HG03064 (cell line): ENCODE results near the gene TOB1.
"Not testable (repeated sequence)": the region's sequence is repeated elsewhere in the genome, so short reads cannot be mapped to it uniquely, and the experiment has no call there.

ENCODE experiments used
- ATAC-seq: cut with Tn5 transposase; IDR thresholded peaks from one replicate; pipeline ENCODE4 v1.9.1; 2021; ENCODE audit warnings: low read depth; ENCODE audit not compliant: unreplicated experiment

The TOB1 gene

DNA sequence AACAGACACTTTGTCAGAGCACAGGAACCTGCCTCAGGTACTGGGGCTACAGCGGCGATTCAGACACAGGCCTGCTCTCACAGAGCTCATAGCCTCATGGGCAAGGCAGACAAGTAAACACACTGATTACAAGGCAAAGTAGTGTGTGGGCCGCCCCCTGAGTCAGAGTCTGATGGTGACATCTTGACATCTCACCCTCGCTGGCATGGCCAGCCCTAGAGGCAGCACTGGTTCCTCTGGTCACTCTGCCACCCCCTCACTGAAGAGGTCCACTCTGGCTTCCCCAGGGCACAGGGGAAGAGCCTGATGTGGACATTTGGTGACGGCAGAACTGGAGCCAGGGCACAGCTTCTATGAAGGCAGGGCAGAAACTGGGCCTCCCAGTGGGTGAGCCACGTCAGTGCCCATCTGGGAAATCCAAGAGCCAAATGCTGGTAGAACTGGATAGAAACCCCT is 32.9 kb upstream of the TOB1 start:
- ATAC-seq, result no peak

DNA sequence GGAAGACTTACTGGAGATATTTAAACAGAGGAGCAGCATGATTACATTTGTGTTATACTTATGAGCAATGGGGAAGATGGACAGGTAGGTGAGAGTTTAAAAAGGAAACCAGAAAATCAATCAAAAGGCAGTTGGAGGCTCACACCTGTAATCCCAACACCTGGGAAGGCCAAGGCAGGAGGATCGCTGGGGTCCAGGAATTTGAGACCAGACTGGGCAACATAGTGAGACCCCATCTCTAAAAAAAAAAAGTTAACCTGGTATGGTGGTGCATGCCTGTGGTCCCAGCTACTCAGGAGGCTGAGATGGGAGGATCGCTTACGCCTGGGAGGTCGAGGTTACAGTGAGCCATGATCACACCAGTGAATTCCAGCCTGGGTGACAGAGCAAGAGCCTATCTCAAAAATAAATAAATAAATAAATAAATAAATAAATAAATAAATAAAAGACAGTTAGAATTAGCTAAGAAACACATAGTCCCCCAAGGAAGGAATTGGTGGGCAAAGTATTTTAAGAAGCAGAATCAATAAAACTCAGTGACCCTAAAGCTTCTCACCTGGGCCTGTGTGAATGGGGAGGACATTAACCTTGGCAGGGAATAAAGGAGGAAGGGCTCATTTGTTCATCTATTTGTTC is 32.3 kb upstream of the TOB1 start:
- no peak for ATAC-seq

DNA sequence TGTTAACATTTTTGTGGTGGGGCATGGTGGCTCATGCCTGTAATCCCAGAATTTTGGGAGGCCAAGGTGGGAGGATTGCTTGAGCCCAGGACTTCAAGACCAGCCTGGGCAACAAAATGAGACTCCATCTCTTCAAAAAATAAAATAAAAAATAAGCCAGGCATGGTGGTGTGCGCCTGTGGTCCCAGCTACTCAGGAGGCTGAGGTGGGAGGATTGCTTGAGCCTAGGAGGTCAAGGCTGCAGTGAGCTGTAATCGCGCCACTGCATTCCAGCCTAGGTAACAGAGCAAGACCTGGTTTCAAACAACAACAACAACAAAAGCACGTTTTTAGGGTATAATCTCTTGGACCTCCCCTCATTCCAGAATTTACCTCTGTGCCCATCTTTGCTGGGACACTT is 28.4 kb upstream of the TOB1 start:
- not testable (repeated sequence) for ATAC-seq

DNA sequence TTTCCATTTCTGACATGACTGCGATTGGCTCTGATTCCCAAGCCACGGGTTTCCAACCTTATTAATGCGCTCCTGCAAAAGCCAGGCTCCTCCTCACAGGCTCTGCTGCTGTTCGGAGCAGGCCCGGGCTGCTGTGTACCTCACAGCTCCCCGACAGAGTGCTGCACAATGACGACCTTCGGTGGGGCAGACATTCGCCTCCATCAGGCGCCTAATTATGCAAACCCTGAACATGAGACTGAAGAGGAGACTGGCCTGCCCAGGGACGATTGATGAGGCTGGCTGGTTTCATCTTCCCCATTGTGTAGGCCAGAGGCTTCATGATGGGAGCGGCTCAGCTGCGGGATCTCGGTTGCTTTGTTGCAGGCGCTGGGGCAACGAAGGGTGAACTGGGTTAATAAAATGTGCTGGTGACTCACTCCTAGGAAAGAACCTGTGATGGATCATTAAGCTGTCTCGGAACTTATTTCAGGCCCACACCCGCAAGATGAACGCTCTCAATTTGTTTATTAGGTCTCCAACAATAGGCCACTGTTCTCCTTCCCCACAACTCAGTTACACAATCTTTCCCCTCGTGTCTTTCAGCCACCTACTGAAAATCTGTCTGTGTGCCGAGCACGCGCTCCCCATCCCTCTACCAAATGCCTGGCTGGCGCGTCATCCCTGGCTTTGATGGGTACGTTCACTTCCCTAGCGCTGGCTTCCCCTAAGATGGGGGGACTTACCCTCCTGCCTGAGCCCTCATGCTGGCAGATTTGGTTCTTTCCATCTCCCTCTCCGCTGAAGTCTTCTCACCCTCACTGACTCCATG is 27.2 kb upstream of the TOB1 start:
- no peak for ATAC-seq

DNA sequence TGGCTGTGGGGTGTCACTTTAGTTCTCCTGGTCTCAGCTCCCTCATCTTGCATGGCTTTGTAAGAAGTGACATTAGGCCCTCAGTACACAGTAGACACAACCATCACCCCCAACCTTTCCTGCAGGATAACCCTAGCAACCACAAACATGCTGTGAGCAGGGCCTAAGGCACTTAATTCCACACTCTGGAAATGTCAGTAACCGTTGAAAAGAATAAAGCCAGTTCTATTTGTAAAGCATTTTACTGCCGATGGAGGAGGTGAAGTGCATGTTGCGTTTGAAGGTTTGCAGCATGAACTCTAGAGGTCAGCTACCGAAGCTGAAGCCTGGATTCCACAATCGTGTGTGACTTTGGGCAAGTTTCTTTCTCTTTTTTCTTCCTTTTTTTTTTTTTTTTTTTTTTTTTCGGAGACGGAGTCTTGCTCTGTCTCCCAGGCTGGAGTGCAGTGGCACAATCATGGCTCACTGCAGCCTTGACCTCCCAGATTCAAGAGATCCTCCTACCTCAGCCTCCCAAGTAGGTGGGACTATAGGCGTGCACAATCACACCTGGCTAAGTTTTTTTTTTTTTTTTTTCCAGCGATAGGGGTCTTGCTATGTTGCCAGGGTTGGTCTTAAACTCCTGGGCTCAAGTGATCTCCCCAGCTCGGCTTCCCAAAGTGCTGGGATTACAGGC is 26.1 kb upstream of the TOB1 start:
- no peak for ATAC-seq

DNA sequence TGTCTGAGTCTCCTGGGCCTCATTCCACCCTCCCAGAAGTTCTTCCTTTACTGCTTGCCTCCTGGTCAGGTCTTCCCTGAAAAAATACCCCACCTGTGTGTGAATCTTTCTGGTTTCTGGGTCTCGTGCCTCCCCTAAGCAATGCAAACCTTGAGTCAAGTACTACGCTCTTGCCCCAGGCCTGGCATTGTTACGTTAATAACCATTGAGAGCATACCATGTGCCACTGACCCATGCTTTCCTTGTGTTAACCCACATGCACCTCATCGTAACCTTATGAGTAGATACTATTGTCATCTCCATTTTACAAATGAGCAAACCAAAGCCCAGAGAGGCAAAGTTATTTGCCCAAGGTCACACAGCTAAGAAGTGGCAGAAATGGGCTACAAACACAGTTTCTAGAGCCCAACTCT is 25.4 kb upstream of the TOB1 start:
- ATAC-seq, result no peak

DNA sequence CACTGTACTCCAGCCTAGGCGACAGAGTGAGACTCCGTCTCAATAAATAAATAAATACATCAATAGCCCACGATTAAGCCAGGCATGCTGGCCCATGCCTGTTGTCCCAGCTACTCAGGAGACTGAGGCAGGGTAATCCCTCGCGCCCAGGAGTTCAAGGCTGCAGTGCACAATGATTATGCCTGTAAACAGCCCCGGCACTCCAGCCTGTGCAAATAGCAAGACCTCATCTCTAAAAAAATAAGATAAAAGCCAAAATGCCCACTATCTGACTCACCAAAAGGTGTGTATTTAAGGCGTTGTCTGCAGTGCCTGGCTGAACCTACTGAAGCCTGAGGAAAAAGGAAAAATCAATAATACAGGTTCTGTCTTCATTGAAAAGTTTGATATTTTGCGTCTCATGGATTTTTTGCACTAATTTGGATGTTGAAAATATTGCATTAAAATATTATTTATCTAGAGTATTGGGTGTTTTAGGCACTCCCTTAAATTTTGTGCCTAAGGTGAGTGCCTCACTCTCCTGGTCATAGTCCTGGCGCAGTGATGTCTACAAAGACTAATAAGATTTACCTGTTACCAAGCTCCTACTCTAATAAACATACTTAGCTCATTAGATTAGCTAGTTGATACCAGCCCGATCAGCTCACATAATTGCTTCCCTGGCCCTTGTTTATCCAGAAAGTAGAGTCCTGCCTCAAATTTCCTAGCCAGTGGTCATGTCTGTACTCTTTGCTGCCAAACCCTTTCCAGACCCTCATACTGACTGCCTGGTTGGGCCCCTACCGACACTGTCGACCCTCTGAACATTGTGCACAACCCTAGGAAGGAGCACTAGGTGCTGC is 24.7 kb upstream of the TOB1 start:
- no peak for ATAC-seq

DNA sequence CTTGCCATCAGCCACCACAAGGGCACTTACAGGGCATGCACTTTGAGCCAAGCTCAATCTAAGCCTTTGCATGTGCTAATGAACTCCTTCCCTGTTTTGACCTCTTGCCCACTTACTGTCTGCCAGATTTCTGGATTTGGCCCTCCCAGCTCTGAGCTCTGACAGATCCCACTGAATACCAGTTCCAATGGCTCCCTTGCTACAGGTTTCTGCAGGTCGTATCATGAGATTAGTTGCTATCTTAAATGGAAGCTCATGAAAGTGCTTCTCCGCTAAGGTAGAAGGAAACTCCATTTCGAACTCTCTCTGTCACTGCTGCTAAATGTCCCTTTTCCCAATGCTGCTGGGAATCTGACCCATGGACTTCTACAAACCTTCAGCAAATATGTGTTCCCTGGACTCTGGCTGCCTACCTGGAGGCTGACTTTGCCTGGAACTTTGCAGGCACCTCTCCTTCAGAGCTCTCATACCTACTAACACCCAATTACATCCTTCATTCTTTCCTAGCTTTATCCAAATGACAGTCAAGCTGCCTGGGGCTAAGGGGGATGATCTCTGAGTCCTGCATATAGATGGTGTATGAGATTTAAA is 23.5 kb upstream of the TOB1 start:
- no peak for ATAC-seq

DNA sequence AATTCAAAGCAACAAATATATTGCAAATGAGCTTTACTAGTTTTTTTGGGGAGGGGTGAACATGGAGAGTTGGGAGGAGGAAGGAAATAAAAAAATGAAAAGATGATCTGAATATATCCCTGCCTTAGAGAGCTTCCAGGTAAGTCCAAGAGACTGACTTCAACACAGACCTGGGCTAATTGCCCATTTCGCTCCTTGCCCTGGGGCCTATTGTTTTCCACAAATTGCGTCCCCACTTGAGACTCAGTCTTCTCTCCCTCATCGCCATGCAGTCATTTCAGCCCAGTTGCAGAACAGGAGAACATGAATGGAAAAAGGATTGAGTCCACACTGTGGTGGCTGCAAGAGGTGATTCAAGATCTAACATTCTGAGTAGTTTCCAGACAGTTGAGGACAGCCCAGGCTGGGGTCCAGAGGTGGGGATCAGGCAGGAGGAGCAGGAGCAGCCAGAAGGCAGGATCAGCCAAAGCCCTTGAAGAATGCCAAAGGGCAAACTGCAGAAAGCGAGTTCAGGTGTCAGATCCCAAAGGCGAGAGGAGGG is 21.6 kb upstream of the TOB1 start:
- ATAC-seq, result no peak

DNA sequence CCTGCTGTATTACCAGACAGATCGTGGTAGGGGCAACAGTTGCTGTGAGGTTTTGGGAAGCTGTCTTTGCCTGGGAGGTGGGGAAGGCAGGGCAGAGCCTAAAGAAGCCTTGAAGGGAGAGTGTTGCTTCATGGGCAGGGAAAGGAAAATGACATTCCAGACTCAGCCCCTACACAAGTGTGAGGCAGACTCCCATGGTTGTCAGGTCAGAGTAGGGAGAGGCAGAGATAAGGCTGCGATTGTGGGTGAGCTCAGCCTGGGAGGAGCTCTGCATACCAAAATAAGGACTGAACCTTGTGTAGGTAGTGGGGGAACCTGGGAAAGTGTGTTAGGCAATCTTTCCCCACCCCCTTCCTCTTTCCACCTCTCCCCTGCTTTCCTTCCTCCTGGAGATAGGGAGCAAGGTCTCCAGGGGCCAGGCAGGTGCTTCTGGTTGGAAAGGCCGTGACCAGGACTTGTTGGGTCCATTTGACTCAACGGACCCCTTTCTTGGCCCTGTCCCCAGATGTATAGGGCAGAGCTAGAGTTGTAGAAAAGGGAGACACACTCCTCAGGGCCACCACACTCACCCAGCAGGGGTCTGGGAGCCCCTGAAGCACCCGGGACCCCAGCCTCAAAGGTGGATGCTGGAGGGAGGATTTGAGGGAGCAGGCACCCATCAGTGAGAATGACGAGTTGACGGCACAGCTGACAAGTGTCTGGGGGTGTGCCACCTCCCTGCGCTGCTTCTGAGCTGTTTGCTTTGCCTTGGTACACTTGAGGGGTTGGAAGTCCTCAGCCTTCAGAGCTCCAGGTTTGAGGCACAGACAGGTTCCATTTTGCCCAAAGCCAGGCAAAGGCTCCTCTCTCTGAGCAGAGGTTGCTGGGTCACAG is 18.5 kb upstream of the TOB1 start:
- no peak for ATAC-seq

DNA sequence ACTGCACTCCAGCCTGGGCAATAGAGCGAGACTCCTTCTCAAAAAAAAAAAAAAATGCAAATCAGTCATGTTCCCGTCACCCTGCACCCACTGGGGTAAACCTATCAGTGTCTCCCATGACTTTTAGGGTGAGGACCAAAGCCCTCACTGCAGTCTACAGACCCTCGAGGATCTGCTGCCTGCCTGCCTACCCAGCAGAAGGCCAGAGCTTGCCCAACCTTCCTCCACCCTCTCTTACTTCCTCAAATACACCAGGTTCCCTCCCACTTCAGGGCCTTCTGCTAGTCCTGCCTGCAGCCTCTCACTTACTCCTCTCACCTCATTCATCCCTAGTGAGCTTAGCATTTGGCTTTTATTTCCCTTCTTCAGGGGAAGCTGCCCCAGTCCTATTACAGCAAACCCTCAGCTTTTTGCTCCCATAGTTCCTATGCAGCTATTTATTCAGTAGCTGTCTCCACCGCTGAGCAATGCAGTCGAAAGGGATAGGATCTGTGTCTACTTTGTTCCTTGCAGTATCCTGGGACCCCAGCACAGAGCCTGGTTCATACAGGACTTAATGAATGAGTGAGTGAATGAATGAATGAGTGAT is 17.8 kb upstream of the TOB1 start:
- no peak for ATAC-seq

DNA sequence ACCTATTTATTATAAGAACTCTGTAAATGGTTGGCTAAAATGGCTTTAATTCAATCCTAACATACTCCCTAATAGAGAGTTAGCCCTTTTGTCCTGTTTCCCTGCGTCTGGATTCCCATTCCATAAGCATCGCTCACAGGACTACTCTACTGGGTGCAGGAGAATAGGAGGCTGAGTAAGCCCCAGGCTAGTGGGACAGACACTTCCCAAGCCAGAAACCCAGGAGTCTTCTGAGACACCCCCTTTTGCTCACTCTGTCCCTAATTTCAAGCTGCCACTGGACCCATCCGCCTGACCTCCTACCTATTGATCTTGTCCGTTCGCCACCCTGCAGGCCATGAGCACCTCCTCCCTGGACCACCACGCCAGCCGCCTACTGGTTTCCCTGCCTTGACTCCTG is 16.7 kb upstream of the TOB1 start:
- ATAC-seq, result no peak

DNA sequence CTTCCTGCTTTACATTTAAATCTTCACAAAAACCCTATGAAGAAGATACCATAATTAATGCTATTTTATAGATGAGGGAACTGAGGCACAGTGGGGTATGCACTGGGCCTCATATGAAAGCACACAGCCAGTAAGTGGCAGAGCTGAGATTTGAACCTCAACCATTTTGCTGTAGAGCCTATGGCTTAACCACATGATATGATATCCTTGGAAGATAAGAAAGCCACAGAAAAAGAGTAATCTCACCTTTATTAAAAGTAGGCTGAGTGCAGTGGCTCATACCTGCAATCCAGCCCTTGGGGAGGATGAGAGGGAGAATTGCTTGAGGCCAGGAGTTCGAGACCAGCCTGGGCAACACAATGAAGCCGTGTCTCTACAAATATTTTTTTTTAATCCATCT is 15.0 kb upstream of the TOB1 start:
- ATAC-seq, result no peak

DNA sequence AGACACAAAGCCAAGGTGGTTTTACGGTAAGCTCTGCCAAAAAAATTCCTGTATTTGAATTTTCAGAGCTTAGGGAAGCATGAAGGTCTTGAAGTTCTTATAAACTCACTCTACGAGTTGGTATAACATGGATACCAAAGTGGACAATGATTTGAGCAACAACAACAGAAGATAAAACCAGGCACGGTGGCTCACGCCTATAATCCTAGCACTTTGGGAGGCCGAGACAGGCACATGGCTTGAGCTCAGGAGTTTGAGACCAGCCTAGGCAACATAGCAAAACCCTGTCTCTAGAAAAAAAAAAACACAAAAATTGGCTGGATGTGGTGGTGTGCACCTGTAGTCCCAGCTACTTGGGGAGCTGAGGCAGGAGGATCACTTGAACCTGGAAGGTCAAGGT is 12.9 kb upstream of the TOB1 start:
- ATAC-seq, result no peak

DNA sequence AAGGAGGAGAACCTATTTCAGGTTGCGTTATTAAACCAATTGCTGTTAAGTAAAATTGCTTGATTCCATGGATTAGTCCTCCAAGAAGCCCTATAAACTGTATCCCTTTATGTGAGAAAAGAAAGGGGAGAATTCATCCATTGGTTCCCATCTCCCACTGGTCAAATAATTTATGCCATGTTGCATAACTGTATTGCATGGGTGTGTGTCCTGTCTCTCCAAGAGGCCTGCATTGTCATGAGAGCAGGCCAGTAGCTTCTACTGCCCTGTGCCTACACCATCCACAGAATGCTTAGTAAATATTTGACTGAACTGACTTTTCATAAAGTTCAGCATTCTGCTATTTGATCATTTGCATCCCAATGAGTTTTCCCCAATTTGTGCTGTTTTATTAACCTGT is 11.7 kb upstream of the TOB1 start:
- no peak for ATAC-seq

DNA sequence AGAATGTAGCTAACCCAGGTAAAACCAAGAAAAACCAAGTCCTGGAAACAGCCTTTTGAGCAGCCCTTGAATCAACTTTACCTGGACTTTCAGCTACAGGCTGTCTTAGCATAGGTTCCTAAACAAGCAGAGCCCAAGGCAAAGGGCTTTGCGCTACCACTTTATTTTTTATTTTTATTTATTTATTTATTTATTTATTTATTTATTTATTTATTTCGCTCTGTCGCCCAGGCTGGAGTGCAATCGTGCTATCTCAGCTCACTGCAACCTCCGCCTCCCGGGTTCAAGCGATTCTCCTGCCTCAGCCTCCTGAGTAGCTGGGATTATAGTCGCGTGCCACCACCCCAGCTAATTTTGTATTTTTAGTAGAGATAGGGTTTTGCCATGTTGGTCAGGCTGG is 10.9 kb upstream of the TOB1 start:
- not testable (repeated sequence) for ATAC-seq

DNA sequence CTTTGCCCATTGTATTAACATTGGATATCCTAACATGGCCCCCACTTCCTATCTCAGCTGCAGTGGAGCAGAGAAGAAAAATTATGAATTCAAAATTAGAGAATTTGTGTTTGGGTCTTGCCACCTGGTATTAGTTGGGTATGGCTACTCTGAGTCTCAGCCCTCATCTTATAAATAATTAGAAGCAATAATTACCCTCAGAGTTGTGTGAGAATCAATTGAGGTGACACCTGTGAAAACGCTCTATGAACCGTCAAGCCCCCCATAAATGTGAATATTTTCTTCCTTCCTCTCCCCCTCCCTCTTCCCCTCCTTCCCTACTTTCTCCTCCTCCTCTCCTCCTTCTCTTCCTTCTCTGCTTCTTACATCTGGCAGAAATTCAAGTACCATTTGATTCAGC is 8.9 kb upstream of the TOB1 start:
- ATAC-seq, result no peak

DNA sequence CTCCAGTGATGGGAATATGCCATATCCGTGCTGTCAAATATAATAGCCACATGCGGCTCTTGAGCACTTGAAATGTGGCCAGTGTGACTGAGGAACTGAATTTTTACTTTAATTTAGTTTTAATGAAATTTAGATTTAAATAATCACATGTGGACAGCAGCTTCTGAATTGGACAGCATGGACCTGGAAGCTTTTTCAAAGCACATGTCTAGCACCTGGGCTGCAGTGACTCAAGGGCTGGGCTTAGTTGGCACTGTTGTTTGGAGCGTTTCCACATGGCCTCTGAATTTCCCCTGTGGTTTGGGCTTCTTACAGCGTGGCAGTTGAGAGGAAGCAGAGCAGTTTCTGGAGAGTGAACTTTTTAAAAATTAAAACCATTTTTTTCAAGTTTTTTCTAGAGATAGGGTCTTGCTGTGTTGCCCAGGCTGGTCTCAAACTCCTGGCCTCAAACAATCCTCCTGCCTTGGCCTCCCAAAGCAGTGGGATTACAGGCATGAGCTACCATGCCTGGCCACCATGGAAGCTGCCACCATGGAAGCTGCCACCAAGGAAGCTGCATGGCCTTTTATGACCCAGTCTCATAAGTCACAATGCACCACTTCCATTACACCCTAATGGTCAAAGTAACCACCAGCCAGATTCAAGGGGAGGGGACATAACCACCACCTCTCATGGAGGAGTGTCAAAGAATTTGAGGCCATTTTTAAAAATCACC is 6.7 kb upstream of the TOB1 start:
- no peak for ATAC-seq
